Hepatocyte (in vitro differentiated cells): ENCODE data around the gene ADGRG4.

Experiments used
- CTCF ChIP-seq: fragments of 200-600 bp; sonication (generic); IDR thresholded peaks from 2 replicates; pipeline ENCODE4 v1.5.1; 2016; ENCODE audit warnings: antibody characterized with exemption, mild to moderate bottlenecking; ENCODE audit not compliant: poor library complexity
- EZH2 ChIP-seq: fragments of 200-600 bp; sonication (generic); IDR thresholded peaks from 2 replicates; pipeline ENCODE4 v1.6.1; 2016; ENCODE audit warnings: antibody characterized with exemption, mild to moderate bottlenecking, borderline replicate concordance
- EZH2phosphoT487 ChIP-seq: fragments of 200-600 bp; sonication (generic); IDR thresholded peaks from one replicate; pipeline ENCODE4 v1.6.1; 2018; ENCODE audit warnings: antibody characterized with exemption, mild to moderate bottlenecking, low read depth, moderate library complexity; ENCODE audit not compliant: unreplicated experiment, severe bottlenecking

GRCh38 chrX:136269921-136270320 lies 30.8 kb upstream of the ADGRG4 start:
- TF ChIP-seq CTCF (no peak), EZH2 (no peak), EZH2phosphoT487 (no peak)
